ENCODE measurements around the gene METTL8.

The METTL8 gene

DNA sequence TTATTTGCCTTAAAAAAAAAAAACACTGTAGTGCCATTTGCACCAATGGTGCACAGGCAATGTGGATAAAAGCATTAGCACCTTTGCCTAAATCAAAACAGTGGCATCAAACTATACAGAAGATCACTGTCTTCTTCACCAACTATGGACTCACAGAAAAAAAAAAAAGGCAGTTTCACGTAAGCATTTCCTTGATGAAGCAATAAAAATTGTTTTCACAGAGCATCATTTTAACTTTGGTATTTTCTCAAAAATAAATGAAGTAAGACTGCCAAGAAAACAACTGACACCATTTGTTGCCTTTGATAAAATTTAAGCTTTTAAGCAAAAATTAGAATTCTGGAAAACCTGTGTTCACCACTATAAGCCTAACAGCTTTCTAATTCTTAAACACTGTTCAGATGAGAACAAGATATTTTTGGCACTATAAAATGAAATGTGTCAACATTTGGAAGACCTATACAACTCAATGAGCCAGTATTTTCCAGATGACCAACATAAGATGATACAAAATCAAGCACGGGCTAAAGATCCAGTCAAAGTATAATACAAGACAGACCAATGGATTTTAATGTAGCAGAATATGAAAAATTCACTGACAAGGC, 21.1 kb downstream of the METTL8 start:
- no peak for TF ChIP-seq POLR2A (IDR thresholded peaks at IDR 0.05; ENCODE audit: low read depth, low read length)
- DNase-seq (ENCODE audit: insufficient read length, low spot score): no peak
- FAIRE-seq: peak; percentile 6

GRCh38 chr2:171411791-171412483, 21.9 kb downstream of the METTL8 start:
- TF ChIP-seq POLR2A (IDR thresholded peaks at IDR 0.05; ENCODE audit: low read depth, low read length): no peak
- FAIRE-seq: no peak
- DNase-seq (ENCODE audit: insufficient read length, low spot score): no peak

GRCh38 chr2:171411214-171411613, 22.6 kb downstream of the METTL8 start:
- no peak for DNase-seq (ENCODE audit: insufficient read length, low spot score)
- TF ChIP-seq POLR2A (IDR thresholded peaks at IDR 0.05; ENCODE audit: low read depth, low read length): no peak
- no peak for FAIRE-seq

GRCh38 chr2:171410624-171411023, 23.2 kb downstream of the METTL8 start:
- FAIRE-seq: peak; percentile 11
- TF ChIP-seq POLR2A (IDR thresholded peaks at IDR 0.05; ENCODE audit: low read depth, low read length): no peak
- no peak for DNase-seq (ENCODE audit: insufficient read length, low spot score)

GRCh38 chr2:171410101-171410500, 23.7 kb downstream of the METTL8 start:
- TF ChIP-seq POLR2A (IDR thresholded peaks at IDR 0.05; ENCODE audit: low read depth, low read length): no peak
- no peak for FAIRE-seq
- DNase-seq (ENCODE audit: insufficient read length, low spot score): no peak

- DNase-seq (ENCODE audit: insufficient read length, low spot score) (no peak), FAIRE-seq (peak; percentile 60)
- TF ChIP-seq POLR2A (IDR thresholded peaks at IDR 0.05; ENCODE audit: low read depth, low read length): no peak
These were observed 24.3 kb downstream of the METTL8 start for GRCh38 chr2:171409436-171409971.

- TF ChIP-seq POLR2A (IDR thresholded peaks at IDR 0.05; ENCODE audit: low read depth, low read length): no peak
- DNase-seq (ENCODE audit: insufficient read length, low spot score): no peak
- FAIRE-seq: no peak
These were observed 26.1 kb downstream of the METTL8 start for GRCh38 chr2:171407676-171408044.

DNA sequence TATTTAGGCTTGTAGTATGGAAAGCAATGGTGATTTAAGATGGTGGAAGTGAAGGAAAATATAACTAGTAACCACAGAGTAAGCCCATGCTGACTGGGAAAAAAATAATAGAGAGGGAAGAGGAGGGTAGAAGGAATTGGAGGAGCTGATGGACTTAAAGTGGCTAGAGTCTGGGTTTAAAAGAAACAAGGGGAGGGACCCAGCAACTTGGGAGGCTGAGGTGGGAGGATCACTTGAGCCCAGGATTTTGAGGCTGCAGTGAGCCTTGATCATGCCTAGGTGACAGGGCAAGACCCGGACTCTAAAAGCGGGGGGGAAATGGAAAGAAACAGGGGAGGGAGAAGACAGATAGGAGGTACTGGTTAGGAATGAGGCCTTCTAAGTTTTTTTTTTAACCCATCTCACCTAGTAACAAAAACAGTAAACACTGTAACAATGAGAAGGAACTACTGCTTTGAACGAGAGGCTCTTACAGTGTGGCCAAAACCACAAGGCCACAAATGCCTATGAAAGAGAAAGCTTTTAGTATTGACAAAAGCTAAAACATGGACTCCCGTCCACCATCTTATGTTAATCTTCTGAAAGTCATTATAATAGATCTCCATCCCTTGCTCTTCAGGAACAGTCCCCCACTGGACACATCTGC, 26.6 kb downstream of the METTL8 start:
- TF ChIP-seq POLR2A (IDR thresholded peaks at IDR 0.05; ENCODE audit: low read depth, low read length): no peak
- FAIRE-seq: no peak
- DNase-seq (ENCODE audit: insufficient read length, low spot score): no peak

DNA sequence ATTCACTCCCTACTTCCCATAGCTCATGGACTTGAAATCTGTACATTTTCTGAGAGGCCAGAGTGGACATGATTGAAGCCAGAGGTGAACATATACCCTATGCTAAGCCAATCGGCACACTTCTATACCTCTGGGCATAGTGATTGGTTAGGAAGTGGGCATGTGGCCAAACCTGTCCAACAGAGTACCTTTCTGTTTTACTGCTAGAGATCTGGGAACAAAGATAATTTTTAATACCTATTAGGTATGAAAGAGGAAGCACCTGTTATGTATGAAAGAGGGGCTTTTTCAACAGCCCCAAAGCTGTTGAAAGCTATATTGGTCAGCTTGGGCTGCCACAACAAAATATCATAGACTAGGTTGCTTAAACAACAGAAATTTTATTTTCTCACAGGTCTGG, 27.7 kb downstream of the METTL8 start:
- FAIRE-seq (no peak), DNase-seq (ENCODE audit: insufficient read length, low spot score) (no peak)
- no peak for TF ChIP-seq POLR2A (IDR thresholded peaks at IDR 0.05; ENCODE audit: low read depth, low read length)

- FAIRE-seq (no peak), DNase-seq (ENCODE audit: insufficient read length, low spot score) (no peak)
- no peak for TF ChIP-seq POLR2A (IDR thresholded peaks at IDR 0.05; ENCODE audit: low read depth, low read length)
These were observed 28.2 kb downstream of the METTL8 start for GRCh38 chr2:171405546-171405945.

GRCh38 chr2:171404719-171405118, 29.1 kb downstream of the METTL8 start:
- DNase-seq (ENCODE audit: insufficient read length, low spot score) (no peak), FAIRE-seq (no peak)
- no peak for TF ChIP-seq POLR2A (IDR thresholded peaks at IDR 0.05; ENCODE audit: low read depth, low read length)

DNA sequence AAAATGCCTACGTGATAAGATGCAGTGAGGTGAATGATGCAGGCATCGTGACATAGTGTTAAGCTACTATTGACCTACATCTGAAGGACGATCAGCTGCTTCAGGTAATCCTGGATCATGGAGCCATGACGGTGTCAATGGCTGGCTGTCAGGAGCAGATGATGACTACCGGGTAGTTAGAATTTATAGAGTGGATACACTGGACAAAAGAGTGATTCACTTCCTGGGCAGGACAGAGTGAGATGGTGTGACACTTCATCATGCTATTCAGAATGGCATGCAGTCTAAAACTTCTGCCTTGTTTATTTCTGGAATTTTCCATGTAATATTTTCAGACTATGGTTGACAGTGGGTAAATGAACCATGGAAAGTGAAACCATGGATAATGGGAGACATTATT, 29.5 kb downstream of the METTL8 start:
- peak; percentile 93 for FAIRE-seq
- DNase-seq (ENCODE audit: insufficient read length, low spot score): no peak
- TF ChIP-seq POLR2A (IDR thresholded peaks at IDR 0.05; ENCODE audit: low read depth, low read length): no peak

DNA sequence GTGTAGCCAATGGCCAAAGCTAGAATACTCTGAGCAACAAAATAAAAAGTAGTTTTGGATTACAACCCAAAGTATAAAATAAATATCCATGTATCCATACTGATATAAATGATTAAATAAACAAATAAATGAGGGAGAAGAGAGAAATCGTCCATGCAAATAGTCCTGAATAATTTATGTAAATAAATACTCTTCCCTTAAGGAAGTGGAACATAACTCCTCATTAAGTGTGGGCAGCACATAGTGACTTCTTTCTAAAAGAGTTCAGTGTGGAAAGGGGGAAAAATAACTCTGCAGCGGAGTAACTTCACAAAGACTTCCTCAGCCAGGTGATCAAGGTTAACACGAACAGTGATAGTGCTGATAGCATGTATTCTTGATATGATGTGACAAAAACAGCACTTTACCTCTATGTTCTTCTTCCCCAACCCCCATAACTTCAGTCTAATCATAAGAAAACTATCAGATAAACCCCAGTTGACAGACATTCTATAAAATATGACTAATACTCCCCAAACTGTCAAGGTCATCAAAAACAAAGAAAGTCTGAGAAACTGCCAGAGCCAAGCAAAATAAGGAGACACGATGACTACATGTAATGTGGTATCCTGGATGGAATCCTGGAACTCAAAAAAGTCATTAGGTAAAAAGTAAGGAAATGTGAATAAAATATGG, 30.7 kb downstream of the METTL8 start:
- no peak for TF ChIP-seq POLR2A (IDR thresholded peaks at IDR 0.05; ENCODE audit: low read depth, low read length)
- FAIRE-seq: peak; percentile 74
- no peak for DNase-seq (ENCODE audit: insufficient read length, low spot score)

DNA sequence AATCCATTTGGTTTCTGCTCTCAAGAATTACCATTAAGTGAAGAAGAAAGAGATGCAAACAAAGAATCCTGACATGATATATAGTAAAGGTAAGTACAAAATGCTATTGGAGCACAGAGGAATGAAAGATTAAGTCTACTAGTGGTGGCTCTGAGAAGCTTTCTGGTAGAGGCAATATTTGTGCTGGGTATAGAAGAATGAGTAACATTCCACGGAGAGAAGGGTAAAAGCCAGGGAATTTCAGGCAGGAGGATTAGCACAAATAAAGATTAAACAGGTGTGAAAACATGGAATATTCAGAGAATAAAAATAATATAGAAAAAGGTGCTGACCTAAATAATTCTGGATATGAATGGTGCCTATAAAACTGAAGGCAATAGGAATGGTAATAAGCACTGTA, 31.8 kb downstream of the METTL8 start:
- DNase-seq (ENCODE audit: insufficient read length, low spot score) (no peak), FAIRE-seq (no peak)
- no peak for TF ChIP-seq POLR2A (IDR thresholded peaks at IDR 0.05; ENCODE audit: low read depth, low read length)
